ENCODE data around the gene FGFBP2. TPM values are rescaled to one million over a fixed set of nuclear protein-coding genes. Genes with fewer than 3 reads are reported as not detected.

Gene FGFBP2
- total and polyA plus RNA-seq, 2 experiments from 2014 or later: not detected

DNA sequence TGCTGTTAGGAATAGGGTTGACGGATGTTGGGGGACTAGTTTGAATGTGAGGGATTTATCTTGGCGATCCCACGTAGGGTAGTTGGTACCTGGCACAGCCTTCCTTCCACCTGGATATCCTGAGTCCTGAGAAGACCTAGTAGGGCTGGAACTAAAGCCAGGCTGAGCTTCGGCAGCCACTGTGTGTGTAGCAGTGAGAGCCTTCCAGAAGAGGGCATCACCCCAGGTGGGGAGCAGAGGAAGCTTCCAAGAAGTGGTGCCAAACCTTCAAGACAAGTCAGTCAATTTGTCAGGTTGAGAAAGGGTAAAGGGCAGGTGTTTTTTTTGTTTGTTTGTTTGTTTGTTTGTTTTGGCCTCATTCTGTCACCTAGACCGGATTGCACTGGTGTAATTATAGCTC is 1.2 kb upstream of the FGFBP2 start:
- in situ Hi-C loops (cut with MboI): loop anchor here (25.0 kb wide), 1 partner anchor 477 kb away; no protein-coding TSS in a partner anchor
- WGBS, 2 experiments (ENCODE audit: low coverage in 1 of 2, low lambda C conversion rate in 2 of 2, missing lambda C conversion rate in 2 of 2): 66 to 67% methylated on average over 5 of the region's 5 CpGs
- H2AFZ ChIP-seq: no peak overlapping the region
- TF ChIP-seq EZH2 (IDR thresholded peaks at IDR 0.05; ENCODE audit: insufficient read depth, poor library complexity, severe bottlenecking): no peak
- no peak for TF ChIP-seq EZH2phosphoT487 (IDR thresholded peaks at IDR 0.05; ENCODE audit: insufficient read depth, low read depth)
- no peaks in the 10 kb centered on the region for H4K20me1 ChIP-seq (ENCODE audit: insufficient read depth)
- no peak overlapping the region for H3K4me3 ChIP-seq
- H3K4me2 ChIP-seq (ENCODE audit: unreplicated experiment): no peak overlapping the region
- no peaks in the 10 kb centered on the region for H3K9me3 ChIP-seq (ENCODE audit: low read depth)
- H3K9ac ChIP-seq: no peak overlapping the region
- H3K27me3 ChIP-seq (replicated peaks; ENCODE audit: insufficient read depth): peaks cover 30% of the 10 kb centered on the region
- H3K36me3 ChIP-seq (ENCODE audit: low read depth): no peaks in the 10 kb centered on the region
- H3K9me2 ChIP-seq (ENCODE audit: insufficient read depth): no peaks in the 10 kb centered on the region
- no peaks in the 10 kb centered on the region for H3K79me2 ChIP-seq (ENCODE audit: insufficient read depth)
- no peaks in the 10 kb centered on the region for H3F3A ChIP-seq (ENCODE audit: insufficient read depth)
- H3K27ac ChIP-seq: no peak overlapping the region
- DNase-seq: no peak
- no peaks in the 10 kb centered on the region for H3K4me1 ChIP-seq (ENCODE audit: insufficient read depth)

- Histone ChIP-seq H3K9me3 (ENCODE audit: low read depth) (no peaks in the 10 kb centered on the region), H3K27ac (no peak overlapping the region), H3K9me2 (ENCODE audit: insufficient read depth) (no peaks in the 10 kb centered on the region), H3K9ac (no peak overlapping the region), H2AFZ (peak overlapping the region; percentile 42), H3K4me3 (no peak overlapping the region), H3K4me1 (ENCODE audit: insufficient read depth) (no peaks in the 10 kb centered on the region), H3K4me2 (ENCODE audit: unreplicated experiment) (peak overlapping the region; percentile 1), H3F3A (ENCODE audit: insufficient read depth) (no peaks in the 10 kb centered on the region), H3K79me2 (ENCODE audit: insufficient read depth) (no peaks in the 10 kb centered on the region), H4K20me1 (ENCODE audit: insufficient read depth) (no peaks in the 10 kb centered on the region), H3K27me3 (replicated peaks; ENCODE audit: insufficient read depth) (peaks cover 26% of the 10 kb centered on the region), H3K36me3 (ENCODE audit: low read depth) (no peaks in the 10 kb centered on the region)
- DNase-seq: no peak
- TF ChIP-seq EZH2phosphoT487 (IDR thresholded peaks at IDR 0.05; ENCODE audit: insufficient read depth, low read depth) (no peak), EZH2 (IDR thresholded peaks at IDR 0.05; ENCODE audit: insufficient read depth, poor library complexity, severe bottlenecking) (no peak)
- WGBS, 2 experiments (ENCODE audit: low coverage in 1 of 2, low lambda C conversion rate in 2 of 2, missing lambda C conversion rate in 2 of 2): 41 to 49% methylated on average over 4 of the region's 4 CpGs
- in situ Hi-C loops (cut with MboI): loop anchor here (25.0 kb wide), 1 partner anchor 476 kb away; no protein-coding TSS in a partner anchor
Observed at GRCh38 chr4:15963576-15963975, 601 bp upstream of the FGFBP2 start.

DNA sequence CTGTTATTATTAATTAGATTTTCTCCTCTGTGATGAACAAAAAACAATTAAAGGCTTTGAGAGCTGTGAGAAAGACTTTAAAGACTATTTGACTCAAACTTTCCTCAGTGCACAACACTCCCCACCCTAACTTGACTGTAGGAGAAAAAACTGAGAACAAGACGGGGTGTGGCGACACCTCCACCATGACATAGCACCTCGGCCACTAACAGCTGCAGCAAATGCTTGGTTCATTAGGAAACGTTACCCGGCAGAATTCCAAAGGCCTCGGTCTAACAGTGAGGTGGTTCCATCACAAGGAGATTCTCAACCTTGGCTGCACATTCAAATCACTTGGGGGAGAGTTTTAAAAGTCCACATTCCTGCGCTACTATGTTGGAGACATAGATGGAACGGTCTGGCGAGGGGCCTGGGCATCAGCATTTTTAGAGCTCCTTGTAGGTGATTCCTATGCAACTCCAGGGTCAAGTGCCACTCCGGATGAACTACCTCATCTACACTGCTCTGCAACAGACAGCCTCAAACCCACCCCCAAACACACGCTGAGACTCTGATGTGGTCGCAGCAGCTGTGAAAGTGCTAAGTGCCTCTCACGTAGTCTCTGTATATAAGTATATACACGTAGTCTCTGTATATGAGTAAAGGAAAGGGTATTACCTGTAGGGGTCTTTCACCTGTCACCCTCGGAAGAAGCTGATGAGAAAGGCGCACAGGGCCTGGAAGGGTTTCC is 1.0 kb downstream of the FGFBP2 start:
- Histone ChIP-seq H3K36me3 (ENCODE audit: low read depth) (no peaks in the 10 kb centered on the region), H3K9me3 (ENCODE audit: low read depth) (no peaks in the 10 kb centered on the region), H4K20me1 (ENCODE audit: insufficient read depth) (no peaks in the 10 kb centered on the region), H3K9ac (no peak overlapping the region), H3K27ac (no peak overlapping the region), H2AFZ (no peak overlapping the region), H3K27me3 (replicated peaks; ENCODE audit: insufficient read depth) (peaks cover 12% of the 10 kb centered on the region; the same call in 1 of the 2 replicates), H3K4me2 (ENCODE audit: unreplicated experiment) (no peak overlapping the region), H3K4me1 (ENCODE audit: insufficient read depth) (no peaks in the 10 kb centered on the region), H3F3A (ENCODE audit: insufficient read depth) (no peaks in the 10 kb centered on the region), H3K79me2 (ENCODE audit: insufficient read depth) (no peaks in the 10 kb centered on the region), H3K9me2 (ENCODE audit: insufficient read depth) (no peaks in the 10 kb centered on the region), H3K4me3 (no peak overlapping the region)
- WGBS, 2 experiments (ENCODE audit: low coverage in 1 of 2, low lambda C conversion rate in 2 of 2, missing lambda C conversion rate in 2 of 2): 63 to 64% methylated on average over 16 of the region's 16 CpGs
- TF ChIP-seq EZH2 (IDR thresholded peaks at IDR 0.05; ENCODE audit: insufficient read depth, poor library complexity, severe bottlenecking) (no peak), EZH2phosphoT487 (IDR thresholded peaks at IDR 0.05; ENCODE audit: insufficient read depth, low read depth) (no peak)
- in situ Hi-C loops (cut with MboI): loop anchor here (25.0 kb wide), 1 partner anchor 475 kb away; no protein-coding TSS in a partner anchor
- peak; percentile 16 for DNase-seq

- Histone ChIP-seq H4K20me1 (ENCODE audit: insufficient read depth) (no peaks in the 10 kb centered on the region), H3K9ac (no peak overlapping the region), H3K4me3 (no peak overlapping the region), H2AFZ (no peak overlapping the region), H3F3A (ENCODE audit: insufficient read depth) (no peaks in the 10 kb centered on the region), H3K9me2 (ENCODE audit: insufficient read depth) (no peaks in the 10 kb centered on the region), H3K79me2 (ENCODE audit: insufficient read depth) (no peaks in the 10 kb centered on the region), H3K27ac (no peak overlapping the region), H3K9me3 (ENCODE audit: low read depth) (no peaks in the 10 kb centered on the region), H3K4me2 (ENCODE audit: unreplicated experiment) (no peak overlapping the region), H3K4me1 (ENCODE audit: insufficient read depth) (no peaks in the 10 kb centered on the region), H3K27me3 (replicated peaks; ENCODE audit: insufficient read depth) (peaks cover 7% of the 10 kb centered on the region; the same call in 1 of the 2 replicates), H3K36me3 (ENCODE audit: low read depth) (no peaks in the 10 kb centered on the region)
- 55 to 66% methylated on average over 2 of the region's 2 CpGs for WGBS, 2 experiments (ENCODE audit: low coverage in 1 of 2, low lambda C conversion rate in 2 of 2, missing lambda C conversion rate in 2 of 2)
- TF ChIP-seq EZH2phosphoT487 (IDR thresholded peaks at IDR 0.05; ENCODE audit: insufficient read depth, low read depth): no peak
- no peak for TF ChIP-seq EZH2 (IDR thresholded peaks at IDR 0.05; ENCODE audit: insufficient read depth, poor library complexity, severe bottlenecking)
- in situ Hi-C loops (cut with MboI): loop anchor here (10.0 to 25.0 kb wide), 3 partner anchors 74 to 471 kb away; no protein-coding TSS in a partner anchor
- DNase-seq: no peak
Observed at GRCh38 chr4:15958562-15958961, 4.4 kb downstream of the FGFBP2 start.

All from GM23248 (cell line).